ENCODE results near the gene HPS1. TPM values are rescaled to one million over a fixed set of nuclear protein-coding genes. Genes with fewer than 3 reads are reported as not detected.
"Not testable (repeated sequence)": the region's sequence is repeated elsewhere in the genome, so short reads cannot be mapped to it uniquely, and the experiment has no call there.

Gene HPS1
- total RNA-seq, 1 experiment from 2014 or later, result 146 TPM

DNA sequence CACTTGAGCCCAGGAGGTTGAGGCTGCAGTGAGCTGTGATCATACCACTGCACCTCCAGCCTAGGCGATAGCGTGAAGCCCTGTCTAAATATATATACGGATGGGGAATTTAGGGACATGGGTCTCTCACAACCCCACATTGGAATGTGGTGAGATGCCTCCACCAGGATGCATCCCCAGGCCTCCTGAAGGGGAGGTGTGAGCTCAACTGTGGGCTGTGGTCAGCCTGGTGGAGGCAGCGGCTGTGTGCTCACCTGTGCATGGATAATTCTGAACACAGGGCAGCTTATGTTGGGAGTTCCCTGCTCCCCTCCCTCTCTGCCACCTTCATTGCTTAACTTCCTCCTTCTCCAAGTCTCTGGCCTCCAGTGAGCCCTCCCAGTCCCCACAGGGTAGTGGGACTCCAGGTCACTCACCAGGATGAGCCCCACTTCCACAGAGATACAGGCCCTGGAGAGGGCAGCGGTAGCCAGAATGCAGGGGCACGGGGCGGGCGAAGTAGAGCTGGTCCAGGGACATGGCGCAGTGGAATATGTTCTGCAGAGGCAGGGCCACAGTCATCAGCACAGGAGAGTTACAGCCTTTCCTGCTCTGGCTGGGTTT, 62.1 kb downstream of the HPS1 start:
- POLR2A ChIA-PET, result no interaction called here
- H3K9me3 ChIP-seq (ENCODE audit: control insufficient read depth, insufficient read depth, low read depth, low read length), result no peaks in the 10 kb centered on the region
- ATAC-seq (no peak), DNase-seq (ENCODE audit: low read depth, low spot score) (no peak)
- no peak overlapping the region for H3K27ac ChIP-seq (ENCODE audit: low read length)
- H3K36me3 ChIP-seq (ENCODE audit: control insufficient read depth, insufficient read depth, low read length), result no peaks in the 10 kb centered on the region
- intact Hi-C loops (cut with micrococcal nuclease; ENCODE audit: unreplicated experiment) (no loop called here), in situ Hi-C loops (cut with HindIII; ENCODE audit: low pct_unique_long_range_greater_than_20kb, low sequenced_read_pairs) (no loop called here)
- H3K4me3 ChIP-seq (ENCODE audit: low read depth in 2 of 2, low read length in 2 of 2), result no peak overlapping the region
- TF ChIP-seq CTCF (IDR thresholded peaks at IDR 0.05) (no peak), TCF7L2 (IDR thresholded peaks at IDR 0.05; ENCODE audit: low read depth, low read length) (no peak), POLR2AphosphoS5 (IDR thresholded peaks at IDR 0.05; ENCODE audit: low read depth, low read length) (no peak), SIN3A (IDR thresholded peaks at IDR 0.05; ENCODE audit: borderline replicate concordance, insufficient read depth, low read depth, low read length) (no peak)
- TF ChIP-seq, protein P1, sequence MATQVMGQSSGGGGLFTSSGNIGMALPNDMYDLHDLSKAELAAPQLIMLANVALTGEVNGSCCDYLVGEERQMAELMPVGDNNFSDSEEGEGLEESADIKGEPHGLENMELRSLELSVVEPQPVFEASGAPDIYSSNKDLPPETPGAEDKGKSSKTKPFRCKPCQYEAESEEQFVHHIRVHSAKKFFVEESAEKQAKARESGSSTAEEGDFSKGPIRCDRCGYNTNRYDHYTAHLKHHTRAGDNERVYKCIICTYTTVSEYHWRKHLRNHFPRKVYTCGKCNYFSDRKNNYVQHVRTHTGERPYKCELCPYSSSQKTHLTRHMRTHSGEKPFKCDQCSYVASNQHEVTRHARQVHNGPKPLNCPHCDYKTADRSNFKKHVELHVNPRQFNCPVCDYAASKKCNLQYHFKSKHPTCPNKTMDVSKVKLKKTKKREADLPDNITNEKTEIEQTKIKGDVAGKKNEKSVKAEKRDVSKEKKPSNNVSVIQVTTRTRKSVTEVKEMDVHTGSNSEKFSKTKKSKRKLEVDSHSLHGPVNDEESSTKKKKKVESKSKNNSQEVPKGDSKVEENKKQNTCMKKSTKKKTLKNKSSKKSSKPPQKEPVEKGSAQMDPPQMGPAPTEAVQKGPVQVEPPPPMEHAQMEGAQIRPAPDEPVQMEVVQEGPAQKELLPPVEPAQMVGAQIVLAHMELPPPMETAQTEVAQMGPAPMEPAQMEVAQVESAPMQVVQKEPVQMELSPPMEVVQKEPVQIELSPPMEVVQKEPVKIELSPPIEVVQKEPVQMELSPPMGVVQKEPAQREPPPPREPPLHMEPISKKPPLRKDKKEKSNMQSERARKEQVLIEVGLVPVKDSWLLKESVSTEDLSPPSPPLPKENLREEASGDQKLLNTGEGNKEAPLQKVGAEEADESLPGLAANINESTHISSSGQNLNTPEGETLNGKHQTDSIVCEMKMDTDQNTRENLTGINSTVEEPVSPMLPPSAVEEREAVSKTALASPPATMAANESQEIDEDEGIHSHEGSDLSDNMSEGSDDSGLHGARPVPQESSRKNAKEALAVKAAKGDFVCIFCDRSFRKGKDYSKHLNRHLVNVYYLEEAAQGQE (IDR thresholded peaks at IDR 0.05; ENCODE audit: insufficient read depth in 1 of 2, low read depth in 2 of 2, low read length in 1 of 2), result no peak
- no TSS peak for BruUV-seq (replicated peaks)
- no peaks in the 10 kb centered on the region; the same call in none of the 2 replicates for H3K27me3 ChIP-seq (ENCODE audit: control insufficient read depth, insufficient read depth, low read length)
- H3K4me1 ChIP-seq (ENCODE audit: control insufficient read depth, insufficient read depth, low read length), result no peaks in the 10 kb centered on the region
- CTCF ChIA-PET, result no interaction called here

DNA sequence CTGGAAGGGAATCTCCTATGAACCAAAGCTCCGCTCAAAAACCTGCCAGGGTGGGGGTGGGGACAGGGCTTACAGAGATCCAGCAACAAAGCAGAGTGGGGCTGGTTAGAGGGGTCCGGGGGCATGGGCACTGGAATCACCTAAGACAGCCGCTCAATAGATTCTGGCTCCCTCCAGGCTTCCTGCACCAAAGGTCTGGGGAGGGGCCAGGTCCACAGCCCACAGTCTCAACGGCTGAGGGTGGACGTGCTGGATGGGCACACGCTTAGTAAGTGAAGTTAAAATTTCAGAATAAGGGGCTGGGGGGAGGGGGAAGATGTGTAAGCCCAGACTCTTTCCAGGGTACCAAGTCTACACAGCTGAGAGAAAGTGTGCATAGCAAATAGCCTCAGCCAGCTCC, 62.9 kb downstream of the HPS1 start:
- BruUV-seq (replicated peaks), result no TSS peak
- H3K4me1 ChIP-seq (ENCODE audit: control insufficient read depth, insufficient read depth, low read length), result no peaks in the 10 kb centered on the region
- no peak for TF ChIP-seq SIN3A (IDR thresholded peaks at IDR 0.05; ENCODE audit: borderline replicate concordance, insufficient read depth, low read depth, low read length)
- no peak for TF ChIP-seq CTCF (IDR thresholded peaks at IDR 0.05)
- no peak for TF ChIP-seq TCF7L2 (IDR thresholded peaks at IDR 0.05; ENCODE audit: low read depth, low read length)
- no peak for TF ChIP-seq POLR2AphosphoS5 (IDR thresholded peaks at IDR 0.05; ENCODE audit: low read depth, low read length)
- TF ChIP-seq, protein P1 (IDR thresholded peaks at IDR 0.05; ENCODE audit: insufficient read depth in 1 of 2, low read depth in 2 of 2, low read length in 1 of 2), result no peak
- no peak for ATAC-seq
- H3K36me3 ChIP-seq (ENCODE audit: control insufficient read depth, insufficient read depth, low read length), result no peaks in the 10 kb centered on the region
- POLR2A ChIA-PET, result no interaction called here
- CTCF ChIA-PET, result no interaction called here
- intact Hi-C loops (cut with micrococcal nuclease; ENCODE audit: unreplicated experiment), result no loop called here
- H3K9me3 ChIP-seq (ENCODE audit: control insufficient read depth, insufficient read depth, low read depth, low read length), result no peaks in the 10 kb centered on the region
- no peak overlapping the region for H3K27ac ChIP-seq (ENCODE audit: low read length)
- H3K4me3 ChIP-seq (ENCODE audit: low read depth in 2 of 2, low read length in 2 of 2), result no peak overlapping the region
- peaks cover 3% of the 10 kb centered on the region for H3K27me3 ChIP-seq (ENCODE audit: control insufficient read depth, insufficient read depth, low read length)
- no peak for DNase-seq (ENCODE audit: low read depth, low spot score)
- in situ Hi-C loops (cut with HindIII; ENCODE audit: low pct_unique_long_range_greater_than_20kb, low sequenced_read_pairs), result no loop called here

GRCh38 chr10:98383134-98383667, 63.5 kb downstream of the HPS1 start:
- BruUV-seq (replicated peaks); H3K9me3 ChIP-seq (ENCODE audit: control insufficient read depth, insufficient read depth, low read depth, low read length); ATAC-seq; CTCF ChIA-PET; intact Hi-C loops (cut with micrococcal nuclease; ENCODE audit: unreplicated experiment); H3K36me3 ChIP-seq (ENCODE audit: control insufficient read depth, insufficient read depth, low read length); DNase-seq (ENCODE audit: low read depth, low spot score); POLR2A ChIA-PET; H3K4me1 ChIP-seq (ENCODE audit: control insufficient read depth, insufficient read depth, low read length); H3K4me3 ChIP-seq (ENCODE audit: low read depth in 2 of 2, low read length in 2 of 2); H3K27ac ChIP-seq (ENCODE audit: low read length); in situ Hi-C loops (cut with HindIII; ENCODE audit: low pct_unique_long_range_greater_than_20kb, low sequenced_read_pairs); H3K27me3 ChIP-seq (ENCODE audit: control insufficient read depth, insufficient read depth, low read length): not testable (repeated sequence)

Measured in Panc1 (cell line).